GM19238 (cell line): ENCODE data around the gene KARS1.

Source experiments
- DNase-seq: peaks from one replicate; pipeline ENCODE4 v3.0.0; 2011; ENCODE audit warnings: low spot score; ENCODE audit not compliant: insufficient read length

Gene KARS1

DNA sequence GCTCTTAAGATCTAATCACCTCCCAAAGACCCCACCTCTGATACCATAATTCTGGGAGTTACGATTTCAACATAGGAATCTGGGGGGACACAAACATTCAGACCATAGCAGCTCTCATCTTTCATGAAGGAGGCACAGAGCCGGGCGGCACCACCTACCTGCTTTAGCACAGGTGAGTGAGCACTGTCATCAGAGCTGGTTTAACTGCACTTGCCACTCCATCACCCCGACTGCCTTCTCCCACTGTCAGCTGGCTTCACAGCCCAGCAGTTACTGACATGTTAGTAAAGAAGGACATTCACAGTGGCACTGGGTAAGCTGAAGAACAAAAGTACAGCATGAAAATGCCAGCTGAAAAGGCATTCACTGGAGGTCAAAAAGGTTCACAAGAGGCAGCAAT, 58.7 kb downstream of the KARS1 start:
- no peak for DNase-seq

- DNase-seq = no peak
Measured at GRCh38 chr16:75584108-75584507, 63.4 kb downstream of the KARS1 start.

GRCh38 chr16:75579281-75579834, 68.1 kb downstream of the KARS1 start:
- no peak for DNase-seq

GRCh38 chr16:75578725-75579124, 68.7 kb downstream of the KARS1 start:
- DNase-seq = no peak

DNA sequence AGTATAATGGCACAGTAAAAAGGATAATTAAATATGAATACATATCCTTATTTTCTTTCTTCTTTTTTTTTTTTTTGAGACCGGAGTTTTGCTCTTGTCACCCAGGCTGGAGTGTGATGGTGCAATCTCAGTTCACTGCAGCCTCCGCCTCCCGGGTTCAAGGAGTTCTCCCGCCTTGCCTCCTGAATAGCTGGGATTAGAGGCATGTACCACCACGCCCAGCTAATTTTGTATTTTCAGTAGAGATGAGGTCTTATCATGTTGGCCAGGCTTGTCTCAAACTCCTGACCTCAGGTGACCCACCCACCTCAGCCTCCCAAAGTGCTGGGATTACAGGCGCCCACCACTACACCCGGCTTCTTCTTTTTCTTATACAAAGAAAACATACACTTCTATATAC, 69.3 kb downstream of the KARS1 start:
- no peak for DNase-seq
